NCI-H345 treated with DMSO at 0.1 percent for 48 hours (cell line): ENCODE data around the gene STAT1.

Experiments used
- DNase-seq: peaks from one replicate; lab custom pipeline; 2025; ENCODE audit not compliant: unreplicated experiment; lab: John Stamatoyannopoulos, UW

Gene STAT1

DNA sequence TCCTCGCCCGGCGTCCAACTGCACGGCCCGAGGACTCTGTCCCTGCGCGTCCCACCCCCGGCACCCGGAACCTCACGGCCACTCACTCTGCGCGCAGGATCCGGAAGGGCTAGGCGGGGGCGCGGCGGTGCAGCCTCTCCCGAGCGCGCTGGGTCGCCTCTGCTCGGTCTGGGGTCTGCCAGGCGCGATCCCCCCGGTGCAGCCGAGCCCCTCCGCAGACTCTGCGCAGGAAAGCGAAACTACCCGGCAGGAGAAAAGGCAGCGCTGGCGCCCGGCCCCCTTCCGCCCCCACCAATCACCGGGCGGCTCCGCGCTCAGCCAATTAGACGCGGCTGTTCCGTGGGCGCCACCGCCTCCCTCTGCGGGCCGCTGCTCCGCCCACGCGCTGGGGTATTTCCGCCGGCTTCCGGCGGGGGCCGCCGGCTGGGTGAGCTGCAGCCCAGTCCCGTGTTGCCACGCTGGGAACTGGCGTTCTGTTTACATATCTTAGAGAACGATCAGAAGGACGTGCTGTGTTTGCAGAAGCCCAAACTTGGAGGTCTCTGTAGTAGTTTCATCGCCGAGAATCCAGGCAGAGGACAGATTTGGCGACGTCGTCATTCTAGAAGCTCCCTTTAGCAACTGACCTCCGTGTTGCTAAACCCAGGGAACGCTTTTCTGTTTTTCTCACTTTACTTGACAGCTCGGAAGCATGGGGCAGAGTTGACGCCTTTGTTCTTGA is at the start of gene STAT1:
STAT1 (minus strand) TSS at position 240 of the 721 bp plus-strand sequence. CDS start 4,168 bp downstream, outside the sequence.
- peak; percentile 88 for DNase-seq

- DNase-seq, result no peak
These were observed 49.6 kb upstream of the STAT1 start for GRCh38 chr2:191063584-191063983.

DNA sequence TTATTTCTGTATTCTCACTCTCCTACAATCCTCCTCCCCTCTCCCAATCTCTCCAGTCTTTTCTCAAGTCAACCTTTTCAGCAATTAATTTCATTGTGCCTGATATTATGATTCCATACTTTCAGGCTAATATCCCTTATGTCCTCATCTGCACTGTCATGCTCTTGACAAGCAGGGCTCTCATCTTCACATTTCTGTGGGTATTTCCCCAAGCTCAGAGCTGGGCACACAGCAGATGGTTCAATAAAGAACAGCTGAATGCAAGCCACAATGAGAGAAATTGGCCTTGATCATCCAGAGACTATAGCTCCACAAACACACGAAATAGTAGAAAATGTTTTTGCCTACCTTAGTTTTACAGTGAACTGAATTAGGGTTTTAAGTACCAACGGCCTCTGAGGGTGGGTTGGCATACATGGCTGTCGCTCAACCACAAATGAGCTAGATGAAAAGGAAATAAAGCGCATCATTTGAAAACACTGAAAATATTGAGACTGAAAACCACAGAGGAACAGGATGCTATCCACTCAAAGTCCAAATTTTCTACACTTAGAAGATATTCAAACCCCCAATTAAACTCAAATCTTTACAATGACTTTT is 47.5 kb upstream of the STAT1 start:
- DNase-seq, result no peak

DNA sequence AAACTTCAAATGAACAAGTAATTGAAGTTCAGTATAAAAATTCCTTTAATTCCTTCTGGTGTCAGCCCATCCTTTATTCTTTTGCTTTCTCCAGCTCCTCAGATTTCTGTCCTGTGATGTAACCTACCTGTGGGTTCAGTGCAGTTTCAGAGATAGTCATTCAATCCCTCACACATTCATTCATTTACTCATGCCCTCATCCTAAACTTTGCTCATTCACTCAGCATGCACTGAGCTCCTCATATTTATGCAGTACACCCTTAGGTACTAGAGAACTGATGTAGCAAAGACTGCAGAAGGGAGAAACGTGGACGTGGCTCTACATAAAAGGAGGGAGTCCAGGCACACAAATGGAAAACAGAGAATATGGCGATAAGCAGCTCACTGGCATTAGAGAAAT is 45.3 kb upstream of the STAT1 start:
- no peak for DNase-seq

- no peak for DNase-seq
These were observed 42.3 kb upstream of the STAT1 start for GRCh38 chr2:191056228-191056627.

DNA sequence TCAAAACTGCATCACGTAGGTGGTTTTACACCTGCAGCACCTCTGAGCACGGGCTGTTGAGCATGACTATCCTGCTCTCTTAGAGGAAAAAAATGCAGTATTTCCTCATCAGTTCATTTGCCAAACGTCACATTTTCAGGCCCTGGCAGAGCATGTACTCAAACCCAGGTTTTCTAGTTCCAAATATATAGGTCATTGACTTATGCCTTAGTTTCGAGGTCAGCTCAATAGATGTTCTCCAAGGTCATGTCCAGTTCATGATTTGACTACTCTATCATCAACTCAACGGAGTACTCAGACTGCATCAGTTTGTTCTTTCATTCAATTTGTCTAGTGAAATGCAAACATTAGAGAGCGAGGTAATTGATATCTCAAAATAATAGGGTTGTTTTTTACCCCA is 39.3 kb upstream of the STAT1 start:
- DNase-seq, result no peak

GRCh38 chr2:191051825-191052778 is 38.1 kb upstream of the STAT1 start:
- DNase-seq, result peak; percentile 21

DNA sequence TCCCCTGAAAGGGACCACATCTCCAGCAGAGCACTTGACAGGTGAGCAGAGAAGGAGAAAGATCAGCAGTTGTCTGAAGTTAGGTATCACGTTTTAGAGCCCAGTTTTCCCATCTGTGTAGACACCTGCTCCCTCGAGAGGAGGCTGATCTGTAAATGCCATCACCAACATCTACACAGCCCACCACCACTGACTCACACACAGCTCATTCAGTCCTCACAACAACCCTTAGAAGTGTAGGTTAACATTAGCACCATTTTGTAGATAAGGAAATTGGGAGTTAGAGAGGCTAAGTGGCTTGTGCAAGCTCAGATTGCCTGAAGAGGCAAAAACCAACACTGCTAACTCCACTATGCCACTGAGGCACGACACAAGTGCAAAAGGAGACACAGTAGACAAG is 37.2 kb upstream of the STAT1 start:
- DNase-seq, result no peak

GRCh38 chr2:191050640-191050987 is 36.6 kb upstream of the STAT1 start:
- no peak for DNase-seq

DNA sequence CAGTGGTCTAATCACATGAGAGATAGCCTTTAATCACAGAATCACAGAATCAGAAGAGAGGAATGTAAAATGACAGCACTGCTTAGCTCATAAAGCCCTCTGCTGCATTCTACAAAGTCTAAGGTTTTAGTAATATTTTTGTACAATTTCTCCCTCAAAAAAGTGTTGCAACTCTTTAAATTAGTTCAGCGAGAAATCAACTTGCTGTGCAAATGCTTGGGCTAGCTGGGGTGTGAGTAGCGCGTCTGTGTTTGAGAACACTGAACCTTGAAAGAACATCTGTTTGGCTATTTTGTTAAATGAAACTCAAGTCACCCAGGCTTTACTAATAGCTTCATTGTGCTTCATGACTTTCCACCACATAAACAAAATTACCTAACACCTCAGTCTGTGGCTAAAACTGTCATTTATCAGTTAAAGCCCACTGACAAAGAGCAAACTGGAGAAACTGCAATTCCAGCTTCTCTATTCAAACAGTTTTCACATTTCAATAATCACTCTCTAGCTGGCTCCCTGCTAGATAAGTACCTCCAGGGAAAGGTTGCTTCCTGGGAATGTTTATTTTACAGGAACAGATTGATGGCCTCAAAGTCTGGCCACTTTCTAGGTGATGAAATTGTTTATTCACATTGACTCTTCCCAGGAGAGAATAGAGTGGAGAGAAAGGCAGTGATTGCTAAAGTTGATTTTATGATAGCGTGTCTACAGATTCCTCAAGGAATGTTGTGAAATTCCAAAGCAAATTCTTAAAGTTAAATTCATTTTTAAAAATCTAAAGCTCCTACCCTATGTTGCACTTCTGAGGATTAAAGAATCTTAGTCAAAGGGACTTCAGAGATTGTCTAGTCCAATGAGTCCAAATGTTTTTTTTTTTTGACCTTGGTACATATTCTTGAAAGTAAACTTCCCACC is 36.0 kb upstream of the STAT1 start:
- DNase-seq, result peak; percentile 45

- no peak for DNase-seq
These were observed 34.1 kb upstream of the STAT1 start for GRCh38 chr2:191048073-191048472.

GRCh38 chr2:191045141-191045540 is 31.2 kb upstream of the STAT1 start:
- DNase-seq, result no peak

DNA sequence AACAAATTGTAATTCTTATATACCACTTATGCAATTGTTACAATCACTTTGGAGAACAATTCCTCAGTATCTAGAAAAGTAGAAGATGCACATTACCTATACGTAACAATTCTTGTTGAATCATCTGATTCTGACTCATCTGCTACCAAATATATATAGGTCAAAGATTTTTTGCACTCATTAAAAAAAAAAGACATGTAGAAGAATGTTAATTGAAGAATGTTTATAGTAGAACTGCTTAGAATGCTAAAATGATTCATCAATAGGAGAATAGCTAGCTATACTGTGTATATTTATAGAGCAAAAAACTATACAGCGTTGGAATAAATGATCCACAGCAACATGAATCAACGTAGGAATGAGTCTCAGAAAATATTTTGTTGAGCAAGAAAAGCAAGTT is 29.5 kb upstream of the STAT1 start:
- DNase-seq, result no peak

DNA sequence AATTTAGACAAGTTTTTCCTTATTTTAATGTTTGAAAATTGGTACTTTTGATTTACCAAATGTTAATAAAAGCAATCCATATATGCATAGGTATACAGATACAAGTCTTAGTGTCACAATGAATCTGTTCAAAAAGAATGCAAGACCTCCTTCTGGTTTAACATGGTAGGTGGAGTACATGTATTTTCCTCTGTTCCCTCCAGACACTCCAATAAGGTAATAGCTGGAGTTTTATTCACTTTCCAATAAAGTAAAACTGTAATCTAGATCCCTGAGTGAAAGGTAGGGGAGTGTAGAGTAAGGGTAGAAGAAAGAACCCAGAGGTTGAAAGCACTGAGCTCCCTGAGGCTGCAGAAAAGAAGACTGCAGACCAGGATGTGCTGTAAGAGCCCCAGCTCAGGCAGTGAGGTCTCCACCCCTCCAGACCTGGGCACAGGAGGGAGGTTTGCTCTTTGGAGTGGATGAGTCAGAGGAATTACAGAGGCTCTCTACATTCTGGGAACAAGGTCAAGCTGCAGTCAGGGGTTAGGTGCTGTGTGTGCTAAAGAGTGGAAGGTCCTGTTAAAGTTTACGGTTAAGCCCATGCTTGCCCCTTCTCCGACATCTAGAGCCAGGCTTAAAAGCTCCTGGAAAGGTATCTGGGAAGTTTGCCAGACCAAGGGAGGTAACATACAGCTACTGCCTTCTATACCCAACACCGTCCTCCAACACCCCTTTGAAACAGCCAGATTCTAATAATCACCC is 27.6 kb upstream of the STAT1 start:
- DNase-seq, result no peak

DNA sequence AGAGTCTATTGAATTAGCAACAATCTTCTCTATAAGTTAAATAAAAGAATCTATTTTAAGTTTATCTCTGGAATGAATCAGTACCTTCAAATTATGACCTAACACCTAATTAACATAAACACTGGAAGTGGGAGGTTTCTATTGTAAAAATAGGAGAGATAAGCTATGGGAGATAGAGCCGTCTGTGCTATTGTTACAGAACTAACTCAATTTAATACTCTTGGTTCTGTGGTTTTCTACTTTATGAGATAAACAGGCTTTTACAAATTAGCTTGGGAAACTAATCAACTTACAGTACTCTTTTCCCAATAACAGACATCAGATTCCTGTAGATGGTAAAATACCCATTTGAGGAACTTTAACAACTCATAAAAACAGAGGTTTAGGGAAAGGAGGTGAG is 25.6 kb upstream of the STAT1 start:
- DNase-seq, result no peak

DNA sequence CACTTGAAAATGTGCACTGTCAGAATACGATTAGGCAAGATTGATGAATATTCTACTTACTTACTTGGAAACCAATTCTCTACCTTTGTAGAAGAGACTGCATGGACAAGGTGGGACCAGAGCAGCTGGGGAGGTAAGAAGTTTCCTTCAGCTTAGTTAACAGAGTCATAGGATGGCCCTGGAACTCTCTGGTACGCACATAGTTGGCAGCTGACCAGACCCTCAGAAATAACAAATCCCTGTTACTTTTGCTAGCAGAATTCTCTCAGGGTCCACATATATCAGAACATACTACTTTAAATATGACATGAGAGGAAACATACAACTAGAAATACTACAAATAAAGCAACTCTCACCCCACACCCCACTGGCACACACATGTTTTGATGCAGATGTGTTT is 24.8 kb upstream of the STAT1 start:
- no peak for DNase-seq

DNA sequence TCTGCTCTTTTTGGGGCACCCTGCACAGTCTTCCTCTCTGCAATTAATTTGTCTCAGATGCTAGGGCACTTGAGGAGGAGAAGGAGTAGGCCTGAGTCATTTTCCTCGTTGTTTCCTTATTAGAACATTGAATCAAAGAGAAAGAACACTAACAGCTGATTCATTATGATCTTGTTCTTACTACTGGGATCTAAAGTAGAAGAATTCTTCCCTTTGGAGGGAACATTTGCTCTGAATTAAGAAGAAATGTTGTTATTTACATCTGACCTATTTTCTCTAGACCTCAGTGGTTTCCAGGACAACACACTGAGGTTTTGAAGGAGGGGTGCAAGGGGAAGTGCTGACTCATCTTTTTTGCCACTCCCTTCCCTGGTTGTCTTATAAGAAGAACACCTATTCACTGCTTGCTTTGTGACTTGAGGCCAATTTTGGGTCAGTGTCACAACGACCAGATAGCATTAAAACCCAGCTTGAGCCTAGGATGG is 24.3 kb upstream of the STAT1 start:
- DNase-seq, result no peak

- DNase-seq, result no peak
These were observed 23.4 kb upstream of the STAT1 start for GRCh38 chr2:191037351-191037750.

GRCh38 chr2:191036363-191036762 is 22.4 kb upstream of the STAT1 start:
- no peak for DNase-seq
